Esophagus muscularis mucosa (tissue), 3 donors: Measurements from ENCODE around the gene ELAVL1.

Experiments
- EP300 ChIP-seq: sonication (generic); formaldehyde crosslinking; IDR thresholded peaks from one replicate; pipeline ENCODE4 v1.6.1; 2017; ENCODE audit warnings: antibody characterized with exemption
- TF ChIP-seq, protein P1 (sequence below), 3 experiments: fragments of 200-600 bp in 2 of 3; fragments of 450-650 bp in 1 of 3; sonication (generic) in 2 of 3; IDR thresholded peaks; one replicate each; pipeline ENCODE4 v1.5.1; 2017 to 2019; ENCODE audit warnings: antibody characterized with exemption in 3 of 3, mild to moderate bottlenecking in 2 of 3, moderate library complexity in 1 of 3

GRCh38 chr19:8038815-8039214 lies 33.4 kb upstream of the ELAVL1 start:
- TF ChIP-seq, protein P1, sequence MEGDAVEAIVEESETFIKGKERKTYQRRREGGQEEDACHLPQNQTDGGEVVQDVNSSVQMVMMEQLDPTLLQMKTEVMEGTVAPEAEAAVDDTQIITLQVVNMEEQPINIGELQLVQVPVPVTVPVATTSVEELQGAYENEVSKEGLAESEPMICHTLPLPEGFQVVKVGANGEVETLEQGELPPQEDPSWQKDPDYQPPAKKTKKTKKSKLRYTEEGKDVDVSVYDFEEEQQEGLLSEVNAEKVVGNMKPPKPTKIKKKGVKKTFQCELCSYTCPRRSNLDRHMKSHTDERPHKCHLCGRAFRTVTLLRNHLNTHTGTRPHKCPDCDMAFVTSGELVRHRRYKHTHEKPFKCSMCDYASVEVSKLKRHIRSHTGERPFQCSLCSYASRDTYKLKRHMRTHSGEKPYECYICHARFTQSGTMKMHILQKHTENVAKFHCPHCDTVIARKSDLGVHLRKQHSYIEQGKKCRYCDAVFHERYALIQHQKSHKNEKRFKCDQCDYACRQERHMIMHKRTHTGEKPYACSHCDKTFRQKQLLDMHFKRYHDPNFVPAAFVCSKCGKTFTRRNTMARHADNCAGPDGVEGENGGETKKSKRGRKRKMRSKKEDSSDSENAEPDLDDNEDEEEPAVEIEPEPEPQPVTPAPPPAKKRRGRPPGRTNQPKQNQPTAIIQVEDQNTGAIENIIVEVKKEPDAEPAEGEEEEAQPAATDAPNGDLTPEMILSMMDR (IDR thresholded peaks at IDR 0.05), result no peak
- no peak for TF ChIP-seq EP300
